GM23338 (cell line): ENCODE measurements around the gene DLGAP3. TPM values are rescaled to one million over a fixed set of nuclear protein-coding genes. Genes with fewer than 3 reads are reported as not detected.
A peak's percentile ranks its signal among the peaks of the same experiment; 100 is the strongest.

Source experiments
- ATAC-seq: fragments of 200-7000 bp; cut with Tn5 transposase; 3 replicates; pipeline ENCODE4 v1.9.1; 2020
- DNase-seq: peaks from one replicate; pipeline ENCODE4 v3.0.0-alpha.2; 2015; ENCODE audit warnings: low spot score
- H2AFZ ChIP-seq: fragments of 200-600 bp; sonication (generic); 2 replicates; pipeline ENCODE4 v1.8.0; 2016; ENCODE audit warnings: antibody characterized with exemption, mild to moderate bottlenecking, moderate library complexity
- H3F3A ChIP-seq: fragments of 200-600 bp; sonication (generic); replicated peaks from 2 replicates; pipeline ENCODE4 v1.8.0; 2017; ENCODE audit warnings: antibody characterized with exemption, mixed run types, low read depth
- H3K27ac ChIP-seq: fragments of 200-600 bp; sonication (generic); 2 replicates; pipeline ENCODE4 v1.6.1; 2016; ENCODE audit warnings: low read depth
- H3K27me3 ChIP-seq: fragments of 200-600 bp; sonication (generic); 2 replicates; pipeline ENCODE4 v1.8.0; 2016; ENCODE audit warnings: mild to moderate bottlenecking, mixed run types, moderate library complexity; ENCODE audit not compliant: insufficient read depth
- H3K36me3 ChIP-seq: fragments of 200-600 bp; sonication (generic); 2 replicates; pipeline ENCODE4 v1.8.0; 2016; ENCODE audit warnings: mild to moderate bottlenecking; ENCODE audit not compliant: insufficient read depth
- H3K4me1 ChIP-seq: fragments of 200-600 bp; sonication (generic); 2 replicates; pipeline ENCODE4 v1.8.0; 2016; ENCODE audit warnings: mild to moderate bottlenecking, moderate library complexity; ENCODE audit not compliant: insufficient read depth
- H3K4me2 ChIP-seq: fragments of 200-600 bp; sonication (generic); 2 replicates; pipeline ENCODE4 v1.7.1; 2017; ENCODE audit warnings: mixed run types
- H3K4me3 ChIP-seq: fragments of 200-600 bp; sonication (generic); 2 replicates; pipeline ENCODE4 v1.6.1; 2016; ENCODE audit warnings: mixed run types
- H3K79me2 ChIP-seq: fragments of 200-600 bp; sonication (generic); replicated peaks from 2 replicates; pipeline ENCODE4 v1.8.0; 2017; ENCODE audit warnings: mild to moderate bottlenecking; ENCODE audit not compliant: insufficient read depth
- H3K9me2 ChIP-seq: fragments of 200-600 bp; sonication (generic); 2 replicates; pipeline ENCODE4 v1.8.0; 2017; ENCODE audit not compliant: insufficient read depth
- H4K20me1 ChIP-seq: fragments of 200-600 bp; sonication (generic); replicated peaks from 2 replicates; pipeline ENCODE4 v1.8.0; 2017; ENCODE audit warnings: mild to moderate bottlenecking; ENCODE audit not compliant: insufficient read depth
- H3K27ac Mint-ChIP-seq: 2 replicates; pipeline ENCODE4 v1.8.0; 2020; ENCODE audit warnings: inconsistent platforms, mild to moderate bottlenecking, moderate library complexity, mixed read lengths
- H3K27me3 Mint-ChIP-seq: 3 replicates; pipeline ENCODE4 v1.8.0; 2022; ENCODE audit warnings: low read depth, mild to moderate bottlenecking, moderate library complexity, mixed read lengths, inconsistent platforms; ENCODE audit not compliant: insufficient read depth, poor library complexity
- H3K36me3 Mint-ChIP-seq: 3 replicates; pipeline ENCODE4 v1.8.0; 2021; ENCODE audit warnings: low read depth, mild to moderate bottlenecking, inconsistent platforms, moderate library complexity, mixed read lengths
- H3K4me1 Mint-ChIP-seq: 3 replicates; pipeline ENCODE4 v1.8.0; 2020; ENCODE audit warnings: mild to moderate bottlenecking, inconsistent platforms, mixed read lengths
- H3K4me3 Mint-ChIP-seq: 3 replicates; pipeline ENCODE4 v1.8.0; 2021; ENCODE audit warnings: moderate library complexity, mild to moderate bottlenecking, inconsistent platforms, mixed read lengths
- H3K9me3 Mint-ChIP-seq: 3 replicates; pipeline ENCODE4 v1.8.0; 2020; ENCODE audit warnings: moderate library complexity, mild to moderate bottlenecking, inconsistent platforms, mixed read lengths
- CREB1 ChIP-seq: fragments of 250-450 bp; sonication (Bioruptor Pico); IDR thresholded peaks from 2 replicates; pipeline ENCODE4 v1.5.0; 2020; ENCODE audit warnings: low read depth, mild to moderate bottlenecking, moderate library complexity
- EZH2 ChIP-seq: fragments of 200-600 bp; sonication (generic); IDR thresholded peaks from one replicate; pipeline ENCODE4 v1.8.0; 2017; ENCODE audit warnings: antibody characterized with exemption, mild to moderate bottlenecking, low read depth; ENCODE audit not compliant: unreplicated experiment
- EZH2phosphoT487 ChIP-seq: fragments of 200-600 bp; sonication (generic); IDR thresholded peaks from one replicate; pipeline ENCODE4 v1.8.1; 2018; ENCODE audit warnings: antibody characterized with exemption; ENCODE audit not compliant: unreplicated experiment
- JUNB ChIP-seq: IDR thresholded peaks from one replicate; pipeline ENCODE4 v1.6.1; 2016; ENCODE audit warnings: antibody characterized with exemption; ENCODE audit not compliant: unreplicated experiment
- NANOG ChIP-seq: IDR thresholded peaks from 2 replicates; pipeline ENCODE4 v1.6.1; 2016; ENCODE audit warnings: antibody characterized with exemption, borderline replicate concordance
- POLR2AphosphoS5 ChIP-seq: IDR thresholded peaks from 2 replicates; pipeline ENCODE4 v1.6.1; 2016; ENCODE audit warnings: antibody characterized with exemption, low read depth
- REST ChIP-seq: IDR thresholded peaks from one replicate; pipeline ENCODE4 v1.6.1; 2018; ENCODE audit warnings: antibody characterized with exemption; ENCODE audit not compliant: unreplicated experiment
- STAT1 ChIP-seq: IDR thresholded peaks from one replicate; pipeline ENCODE4 v1.6.1; 2016; ENCODE audit warnings: antibody characterized with exemption; ENCODE audit not compliant: unreplicated experiment
- ZNF114 ChIP-seq: fragments of 250-450 bp; sonication (Bioruptor Pico); IDR thresholded peaks from 2 replicates; pipeline ENCODE4 v1.5.0; 2020; ENCODE audit warnings: mild to moderate bottlenecking, moderate library complexity
- ZNF331 ChIP-seq: fragments of 250-450 bp; sonication (Bioruptor Pico); IDR thresholded peaks from 2 replicates; pipeline ENCODE4 v1.5.0; 2020; ENCODE audit warnings: low read depth, mild to moderate bottlenecking, moderate library complexity
- ZNF462 ChIP-seq: fragments of 250-450 bp; sonication (Bioruptor Pico); IDR thresholded peaks from 2 replicates; pipeline ENCODE4 v1.5.0; 2020; ENCODE audit warnings: mild to moderate bottlenecking, moderate library complexity
- polyA plus RNA-seq: library from polyadenylated mRNA; unstranded; fragments of >200 nt; fragmentation: Nextera tagmentation; extraction: Ambion mirVana; gene quantifications from 2 replicates; pipeline ENCODE4 v1.2.1, GENCODE V29; 2016
- total RNA-seq: library from RNA; depleted of rRNA; stranded (reverse); fragments of >200 nt; shearing (Covaris generic); gene quantifications from 2 replicates; pipeline ENCODE4 v1.2.3, GENCODE V29; 2014
- TF ChIP-seq, protein P1 (sequence below), 2 experiments: fragments of 200-600 bp in 1 of 2; sonication (generic) in 1 of 2; conservative IDR thresholded peaks; 2 replicates each; pipeline versions ENCODE4 v1.5.1 to v1.6.1; 2016 to 2017; ENCODE audit warnings: antibody characterized with exemption in 2 of 2, low read depth in 2 of 2, mild to moderate bottlenecking in 2 of 2, moderate library complexity in 1 of 2
- TF ChIP-seq, protein P2 (sequence below): IDR thresholded peaks from 2 replicates; pipeline ENCODE4 v1.6.1; 2016; ENCODE audit warnings: antibody characterized with exemption

Gene DLGAP3
- total and polyA plus RNA-seq, 2 experiments from 2014 or later: 7.1 to 13.7 TPM

- Histone ChIP-seq H3K27ac (peak within 1 kb of the TSS; percentile 50; the same call in 1 of the 2 replicates), H3K4me2 (peak within 1 kb of the TSS; percentile 98), H2AFZ (peak within 1 kb of the TSS; percentile 85), H3F3A (no peaks in the 10 kb centered on the region), H4K20me1 (peaks cover 11% of the 10 kb centered on the region; the same call in 1 of the 2 replicates), H3K36me3 (0 out of 2 replicates have a peak, but pooled peaks cover 4% of the 10 kb centered on the region), H3K9me2 (no peaks in the 10 kb centered on the region; the same call in 1 of the 2 replicates), H3K4me1 (peaks cover 10% of the 10 kb centered on the region; the same call in 1 of the 2 replicates), H3K27me3 (peaks cover 6% of the 10 kb centered on the region; the same call in 1 of the 2 replicates), H3K4me3 (peak within 1 kb of the TSS; percentile 97), H3K79me2 (peaks cover 30% of the 10 kb centered on the region)
- H3K36me3 Mint-ChIP-seq: peaks cover 20% of the 10 kb centered on the region
- peaks cover 12% of the 10 kb centered on the region for H3K4me1 Mint-ChIP-seq
- peak within 1 kb of the TSS; percentile 48; the same call in 1 of the 2 replicates for H3K27ac Mint-ChIP-seq
- ATAC-seq (peak; percentile 99), DNase-seq (peak; percentile 94)
- 0 out of 3 replicates have a peak, but pooled peaks cover 5% of the 10 kb centered on the region for H3K9me3 Mint-ChIP-seq
- H3K4me3 Mint-ChIP-seq: peak within 1 kb of the TSS; percentile 99
- H3K27me3 Mint-ChIP-seq: peaks cover 7% of the 10 kb centered on the region
- TF ChIP-seq, protein P1, sequence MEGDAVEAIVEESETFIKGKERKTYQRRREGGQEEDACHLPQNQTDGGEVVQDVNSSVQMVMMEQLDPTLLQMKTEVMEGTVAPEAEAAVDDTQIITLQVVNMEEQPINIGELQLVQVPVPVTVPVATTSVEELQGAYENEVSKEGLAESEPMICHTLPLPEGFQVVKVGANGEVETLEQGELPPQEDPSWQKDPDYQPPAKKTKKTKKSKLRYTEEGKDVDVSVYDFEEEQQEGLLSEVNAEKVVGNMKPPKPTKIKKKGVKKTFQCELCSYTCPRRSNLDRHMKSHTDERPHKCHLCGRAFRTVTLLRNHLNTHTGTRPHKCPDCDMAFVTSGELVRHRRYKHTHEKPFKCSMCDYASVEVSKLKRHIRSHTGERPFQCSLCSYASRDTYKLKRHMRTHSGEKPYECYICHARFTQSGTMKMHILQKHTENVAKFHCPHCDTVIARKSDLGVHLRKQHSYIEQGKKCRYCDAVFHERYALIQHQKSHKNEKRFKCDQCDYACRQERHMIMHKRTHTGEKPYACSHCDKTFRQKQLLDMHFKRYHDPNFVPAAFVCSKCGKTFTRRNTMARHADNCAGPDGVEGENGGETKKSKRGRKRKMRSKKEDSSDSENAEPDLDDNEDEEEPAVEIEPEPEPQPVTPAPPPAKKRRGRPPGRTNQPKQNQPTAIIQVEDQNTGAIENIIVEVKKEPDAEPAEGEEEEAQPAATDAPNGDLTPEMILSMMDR (conservative IDR thresholded peaks at IDR 0.05; ENCODE audit: low read depth in 2 of 2): peak; percentile 90 to 91
- TF ChIP-seq EZH2phosphoT487 (no peak), POLR2AphosphoS5 (peak; percentile 97), EZH2 (no peak), STAT1 (no peak), CREB1 (CRISPR knock-in tag) (peak; percentile 69), ZNF462 (CRISPR knock-in tag) (no peak), NANOG (no peak), REST (no peak), JUNB (no peak), ZNF114 (CRISPR knock-in tag) (no peak), ZNF331 (CRISPR knock-in tag) (no peak)
- TF ChIP-seq, protein P2, sequence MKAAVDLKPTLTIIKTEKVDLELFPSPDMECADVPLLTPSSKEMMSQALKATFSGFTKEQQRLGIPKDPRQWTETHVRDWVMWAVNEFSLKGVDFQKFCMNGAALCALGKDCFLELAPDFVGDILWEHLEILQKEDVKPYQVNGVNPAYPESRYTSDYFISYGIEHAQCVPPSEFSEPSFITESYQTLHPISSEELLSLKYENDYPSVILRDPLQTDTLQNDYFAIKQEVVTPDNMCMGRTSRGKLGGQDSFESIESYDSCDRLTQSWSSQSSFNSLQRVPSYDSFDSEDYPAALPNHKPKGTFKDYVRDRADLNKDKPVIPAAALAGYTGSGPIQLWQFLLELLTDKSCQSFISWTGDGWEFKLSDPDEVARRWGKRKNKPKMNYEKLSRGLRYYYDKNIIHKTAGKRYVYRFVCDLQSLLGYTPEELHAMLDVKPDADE: peak; percentile 75
Observed at GRCh38 chr1:34859446-34860200, 69.8 kb downstream of the DLGAP3 start, which contains the start of gene SMIM12. Gene SMIM12, minus strand, starts transcription at chr1:34859749. Its CDS starts 3,772 bp downstream, at chr1:34855977.
